ENCODE measurements around the gene SENP1. TPM values are rescaled to one million over a fixed set of nuclear protein-coding genes. Genes with fewer than 3 reads are reported as not detected.

The SENP1 gene
- total and polyA plus RNA-seq, 12 donors: 3.0 to 21.6 (median 11.2) TPM

GRCh38 chr12:48000878-48001504 is 104.9 kb downstream of the SENP1 start:
- 7 to 10% (median 8%) methylated on average over 15 to 18 of the region's 18 CpGs for WGBS, 4 donors
- peak overlapping the region in 1 of 5 donors; percentile 27 for H3K27ac ChIP-seq
- intact Hi-C loops (cut with DNase I): no loop called here
- H3K27me3 ChIP-seq: peaks cover 46% of the 10 kb centered on the region
- no peaks in the 10 kb centered on the region for H3K9me3 ChIP-seq (replicated peaks in 1 of 3)
- peak in 1 of 2 donors; percentile 2 for TF ChIP-seq POLR2A (IDR thresholded peaks at IDR 0.05)
- TF ChIP-seq, protein P1, sequence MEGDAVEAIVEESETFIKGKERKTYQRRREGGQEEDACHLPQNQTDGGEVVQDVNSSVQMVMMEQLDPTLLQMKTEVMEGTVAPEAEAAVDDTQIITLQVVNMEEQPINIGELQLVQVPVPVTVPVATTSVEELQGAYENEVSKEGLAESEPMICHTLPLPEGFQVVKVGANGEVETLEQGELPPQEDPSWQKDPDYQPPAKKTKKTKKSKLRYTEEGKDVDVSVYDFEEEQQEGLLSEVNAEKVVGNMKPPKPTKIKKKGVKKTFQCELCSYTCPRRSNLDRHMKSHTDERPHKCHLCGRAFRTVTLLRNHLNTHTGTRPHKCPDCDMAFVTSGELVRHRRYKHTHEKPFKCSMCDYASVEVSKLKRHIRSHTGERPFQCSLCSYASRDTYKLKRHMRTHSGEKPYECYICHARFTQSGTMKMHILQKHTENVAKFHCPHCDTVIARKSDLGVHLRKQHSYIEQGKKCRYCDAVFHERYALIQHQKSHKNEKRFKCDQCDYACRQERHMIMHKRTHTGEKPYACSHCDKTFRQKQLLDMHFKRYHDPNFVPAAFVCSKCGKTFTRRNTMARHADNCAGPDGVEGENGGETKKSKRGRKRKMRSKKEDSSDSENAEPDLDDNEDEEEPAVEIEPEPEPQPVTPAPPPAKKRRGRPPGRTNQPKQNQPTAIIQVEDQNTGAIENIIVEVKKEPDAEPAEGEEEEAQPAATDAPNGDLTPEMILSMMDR (IDR thresholded peaks at IDR 0.05): no peak
- no peaks in the 10 kb centered on the region for H3K36me3 ChIP-seq (replicated peaks in 1 of 2)
- H3K4me1 ChIP-seq (replicated peaks in 1 of 2): peaks cover 21 to 31% of the 10 kb centered on the region in 2 donors
- peak in 6 of 7 donors; percentile 50 to 69 (median 56) for DNase-seq
- H3K4me3 ChIP-seq: peak overlapping the region in 2 of 4 donors; percentile 18 to 66

DNA sequence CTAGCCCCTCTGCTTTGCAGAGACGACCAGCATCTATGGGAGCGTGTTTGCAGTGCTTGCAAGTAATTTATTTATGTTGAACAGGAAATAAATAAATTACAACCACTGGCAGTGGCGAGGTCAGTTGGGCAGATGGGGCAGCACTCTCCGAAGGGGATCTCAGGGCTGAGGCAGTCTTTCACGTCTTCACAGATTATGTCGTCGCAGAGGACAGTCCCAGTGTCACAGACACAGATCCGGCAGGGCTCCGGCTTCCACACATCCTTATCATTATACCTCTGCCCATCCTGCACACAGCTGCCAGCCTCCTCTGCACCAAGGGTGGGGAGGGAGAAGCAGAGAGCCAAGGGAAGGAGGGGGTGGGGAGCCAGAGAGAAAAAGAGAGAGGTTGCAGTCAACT is 106.1 kb downstream of the SENP1 start:
- TF ChIP-seq, protein P1 (IDR thresholded peaks at IDR 0.05): no peak
- Histone ChIP-seq H3K9me3 (replicated peaks in 1 of 3) (no peaks in the 10 kb centered on the region), H3K4me3 (no peak overlapping the region), H3K27ac (no peak overlapping the region), H3K4me1 (replicated peaks in 1 of 2) (peaks cover 21 to 35% of the 10 kb centered on the region in 2 donors), H3K27me3 (peaks cover 34% of the 10 kb centered on the region), H3K36me3 (replicated peaks in 1 of 2) (no peaks in the 10 kb centered on the region)
- intact Hi-C loops (cut with DNase I): no loop called here
- 58 to 65% (median 61%) methylated on average over 8 to 9 of the region's 9 CpGs for WGBS, 4 donors
- DNase-seq: no peak

GRCh38 chr12:47997321-47997720 is 108.6 kb downstream of the SENP1 start:
- H3K4me1 ChIP-seq (replicated peaks in 1 of 2): peaks cover 10 to 24% of the 10 kb centered on the region in 2 donors
- H3K9me3 ChIP-seq (replicated peaks in 1 of 3): no peaks in the 10 kb centered on the region
- H3K27ac ChIP-seq: no peak overlapping the region
- WGBS, 4 donors: 57 to 62% (median 58%) methylated on average over 3 of the region's 3 CpGs
- no peak overlapping the region for H3K4me3 ChIP-seq
- H3K36me3 ChIP-seq (replicated peaks in 1 of 2): no peaks in the 10 kb centered on the region
- no peak for DNase-seq
- intact Hi-C loops (cut with DNase I): no loop called here
- TF ChIP-seq, protein P1 (IDR thresholded peaks at IDR 0.05): no peak
- no peak for TF ChIP-seq POLR2A (IDR thresholded peaks at IDR 0.05)
- H3K27me3 ChIP-seq: peaks cover 11% of the 10 kb centered on the region

DNA sequence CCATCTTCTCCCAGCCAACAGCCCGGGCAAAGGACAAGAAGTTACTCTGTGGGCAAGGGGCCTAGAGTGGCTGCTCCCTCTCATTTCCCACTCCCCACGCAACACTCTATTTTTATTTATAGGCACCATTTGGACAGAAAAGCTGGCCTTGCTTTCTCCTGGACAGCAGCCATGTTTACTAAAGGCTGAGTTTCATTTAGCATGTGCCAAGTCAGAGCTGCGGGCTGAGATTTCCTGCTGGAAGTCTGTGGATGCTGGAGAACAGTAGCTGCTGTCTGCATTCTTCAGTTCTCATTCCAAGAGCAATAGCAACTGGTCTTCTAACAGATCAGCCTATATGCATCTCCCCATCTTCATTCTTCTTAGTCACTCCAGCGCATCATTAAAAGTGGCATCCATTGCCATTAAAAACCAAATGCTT is 109.9 kb downstream of the SENP1 start:
- Histone ChIP-seq H3K36me3 (replicated peaks in 1 of 2) (no peaks in the 10 kb centered on the region), H3K27me3 (peaks cover 8% of the 10 kb centered on the region), H3K27ac (no peak overlapping the region), H3K4me3 (no peak overlapping the region), H3K4me1 (replicated peaks in 1 of 2) (peaks cover 0 to 11% of the 10 kb centered on the region in 2 donors), H3K9me3 (replicated peaks in 1 of 3) (no peaks in the 10 kb centered on the region)
- no peak for TF ChIP-seq POLR2A (IDR thresholded peaks at IDR 0.05)
- TF ChIP-seq, protein P1 (IDR thresholded peaks at IDR 0.05): no peak
- WGBS, 4 donors: 38 to 44% (median 42%) methylated on average over 4 of the region's 4 CpGs
- intact Hi-C loops (cut with DNase I): no loop called here
- peak in 6 of 7 donors; percentile 45 to 66 (median 58) for DNase-seq

All from adrenal gland (tissue), 12 donors.